ENCODE results near the gene C5orf46. TPM values are rescaled to one million over a fixed set of nuclear protein-coding genes. Genes with fewer than 3 reads are reported as not detected.

C5orf46 gene
- total and polyA plus RNA-seq, 2 donors (not counting 3 experiments of a cell fraction or from before 2014, with no cell fraction given), result 0.66 TPM; not detected in 1

- Histone ChIP-seq H3K36me3 (ENCODE audit: control insufficient read depth in 2 of 2, extremely low read depth in 1 of 2, insufficient read depth in 2 of 2, low read length in 2 of 2) (no peaks in the 10 kb centered on the region), H3K4me3 (replicated peaks in 1 of 3; ENCODE audit: insufficient read depth in 1 of 3, low read depth in 1 of 3, low read length in 3 of 3) (no peak overlapping the region), H3K9ac (replicated peaks; ENCODE audit: extremely low read depth, insufficient read depth, low read length) (no peak overlapping the region), H3K9me1 (replicated peaks; ENCODE audit: control insufficient read depth, extremely low read depth, insufficient read depth, low read length) (no peaks in the 10 kb centered on the region), H2AFZ (ENCODE audit: low read depth, low read length) (no peak overlapping the region), H3K27me3 (ENCODE audit: control insufficient read depth in 2 of 2, insufficient read depth in 2 of 2, low read length in 2 of 2) (no peaks in the 10 kb centered on the region), H3K79me2 (ENCODE audit: control insufficient read depth, insufficient read depth, low read length) (no peaks in the 10 kb centered on the region), H4K20me1 (replicated peaks; ENCODE audit: control insufficient read depth, extremely low read depth, insufficient read depth, low read length) (no peaks in the 10 kb centered on the region), H3K9me3 (replicated peaks; ENCODE audit: control insufficient read depth, insufficient read depth, low read length) (no peaks in the 10 kb centered on the region), H3K4me1 (ENCODE audit: control insufficient read depth, extremely low read depth, insufficient read depth, low read length) (no peaks in the 10 kb centered on the region), H3K4me2 (ENCODE audit: insufficient read depth, low read length) (no peak overlapping the region), H3K27ac (ENCODE audit: insufficient read depth, low read depth, low read length) (no peak overlapping the region)
- TF ChIP-seq CTCF (IDR thresholded peaks at IDR 0.05; ENCODE audit: extremely low read depth in 1 of 2, insufficient read depth in 1 of 2, low read depth in 1 of 2, low read length in 2 of 2) (peak; percentile 63 to 67), MAX (IDR thresholded peaks at IDR 0.05; ENCODE audit: insufficient read depth, insufficient read length) (no peak)
- POLR2A ChIA-PET, result no interaction called here
- dilution Hi-C loops (cut with MboI; ENCODE audit: extremely low pct_ligation_motif_present, low sequenced_read_pairs) (no loop called here), intact Hi-C loops (cut with micrococcal nuclease) (loop anchor here (1.0 to 10.0 kb wide), 5 partner anchors 30 to 874 kb away; no protein-coding TSS in a partner anchor)
- FAIRE-seq, result peak; percentile 85
- CTCF ChIA-PET, result interaction anchor here (0.6 to 12.6 kb wide), 41 partner anchors 9 to 875 kb away, joined by 3 to 170 read pairs (median 5); no protein-coding TSS in a partner anchor
- no TSS peak for BruUV-seq (replicated peaks)
- DNase-seq (ENCODE audit: low read depth, low spot score), result peak; percentile 76
Observed at GRCh38 chr5:147857302-147858129, 48.8 kb downstream of the C5orf46 start.

GRCh38 chr5:147856801-147857200 lies 49.5 kb downstream of the C5orf46 start:
- no peak for DNase-seq (ENCODE audit: low read depth, low spot score)
- intact Hi-C loops (cut with micrococcal nuclease), result loop anchor here (1.0 to 10.0 kb wide), 4 partner anchors 30 to 874 kb away; no protein-coding TSS in a partner anchor
- dilution Hi-C loops (cut with MboI; ENCODE audit: extremely low pct_ligation_motif_present, low sequenced_read_pairs), result no loop called here
- no TSS peak for BruUV-seq (replicated peaks)
- Histone ChIP-seq H3K36me3 (ENCODE audit: control insufficient read depth in 2 of 2, extremely low read depth in 1 of 2, insufficient read depth in 2 of 2, low read length in 2 of 2) (no peaks in the 10 kb centered on the region), H3K4me3 (replicated peaks in 1 of 3; ENCODE audit: insufficient read depth in 1 of 3, low read depth in 1 of 3, low read length in 3 of 3) (no peak overlapping the region), H3K9ac (replicated peaks; ENCODE audit: extremely low read depth, insufficient read depth, low read length) (no peak overlapping the region), H3K4me1 (ENCODE audit: control insufficient read depth, extremely low read depth, insufficient read depth, low read length) (no peaks in the 10 kb centered on the region), H3K9me1 (replicated peaks; ENCODE audit: control insufficient read depth, extremely low read depth, insufficient read depth, low read length) (no peaks in the 10 kb centered on the region), H4K20me1 (replicated peaks; ENCODE audit: control insufficient read depth, extremely low read depth, insufficient read depth, low read length) (no peaks in the 10 kb centered on the region), H3K27me3 (ENCODE audit: control insufficient read depth in 2 of 2, insufficient read depth in 2 of 2, low read length in 2 of 2) (no peaks in the 10 kb centered on the region), H3K79me2 (ENCODE audit: control insufficient read depth, insufficient read depth, low read length) (no peaks in the 10 kb centered on the region), H3K4me2 (ENCODE audit: insufficient read depth, low read length) (no peak overlapping the region), H2AFZ (ENCODE audit: low read depth, low read length) (no peak overlapping the region), H3K27ac (ENCODE audit: insufficient read depth, low read depth, low read length) (no peak overlapping the region), H3K9me3 (replicated peaks; ENCODE audit: control insufficient read depth, insufficient read depth, low read length) (no peaks in the 10 kb centered on the region)
- POLR2A ChIA-PET, result no interaction called here
- no peak for FAIRE-seq
- TF ChIP-seq JUN (IDR thresholded peaks at IDR 0.05; ENCODE audit: borderline replicate concordance, insufficient read depth, insufficient read length, low read depth), result no peak
- TF ChIP-seq POLR2A (IDR thresholded peaks at IDR 0.05; ENCODE audit: low read depth, low read length), result no peak
- TF ChIP-seq MYC (IDR thresholded peaks at IDR 0.05; ENCODE audit: low read depth, low read length), result no peak
- TF ChIP-seq POLR2AphosphoS5 (IDR thresholded peaks at IDR 0.05; ENCODE audit: insufficient read depth, low read depth, low read length), result no peak
- no peak for TF ChIP-seq EZH2 (IDR thresholded peaks at IDR 0.05; ENCODE audit: borderline replicate concordance, low read depth, low read length, severe bottlenecking)
- TF ChIP-seq GATA2 (IDR thresholded peaks at IDR 0.05; ENCODE audit: insufficient read depth, insufficient read length, low read depth, low read length), result no peak
- no peak for TF ChIP-seq FOS (IDR thresholded peaks at IDR 0.05; ENCODE audit: borderline replicate concordance, insufficient read depth, low read length)
- no peak for TF ChIP-seq CTCF (IDR thresholded peaks at IDR 0.05; ENCODE audit: extremely low read depth in 1 of 2, insufficient read depth in 1 of 2, low read depth in 1 of 2, low read length in 2 of 2)
- no peak for TF ChIP-seq MAX (IDR thresholded peaks at IDR 0.05; ENCODE audit: insufficient read depth, insufficient read length)
- CTCF ChIA-PET, result interaction anchor here (1.1 to 12.6 kb wide), 8 partner anchors 15 to 874 kb away, joined by 3 to 170 read pairs (median 10); no protein-coding TSS in a partner anchor

All from endothelial cell of umbilical vein (primary cell).